BLaER1 treated with 17β-estradiol and CSF1 and Interleukin-3, amounts not matched to agents 10 nM and 100 nM (cell line): ENCODE data around the gene KAT6B.

Experiments used
- H3K27ac ChIP-seq, 11 experiments: shearing (Covaris generic); formaldehyde crosslinking; 2 replicates each; pipeline ENCODE4 v1.8.1; 2022
- H3K27me3 ChIP-seq, 11 experiments: shearing (Covaris generic); formaldehyde crosslinking; 2 replicates each; pipeline ENCODE4 v1.8.1; 2022
- H3K36me3 ChIP-seq, 11 experiments: shearing (Covaris generic); formaldehyde crosslinking; 2 replicates each; pipeline ENCODE4 v1.8.1; 2022
- H3K4me1 ChIP-seq, 10 experiments: shearing (Covaris generic); formaldehyde crosslinking; 2 replicates each; pipeline ENCODE4 v1.8.1; 2022
- H3K4me2 ChIP-seq, 11 experiments: shearing (Covaris generic); formaldehyde crosslinking; 2 replicates each; pipeline ENCODE4 v1.8.1; 2022
- H3K4me3 ChIP-seq, 10 experiments: shearing (Covaris generic); formaldehyde crosslinking; 2 replicates each; pipeline ENCODE4 v1.8.1; 2022
- H3K9ac ChIP-seq, 11 experiments: shearing (Covaris generic); formaldehyde crosslinking; 2 replicates each; pipeline ENCODE4 v1.8.1; 2022
- H3K9me3 ChIP-seq, 11 experiments: shearing (Covaris generic); formaldehyde crosslinking; replicated peaks in 1 of 11; 2 replicates each; pipeline ENCODE4 v1.8.1; 2022
- H4K20me1 ChIP-seq, 11 experiments: shearing (Covaris generic); formaldehyde crosslinking; 2 replicates each; pipeline ENCODE4 v1.8.1; 2022
- Cebpa-rat ChIP-seq, 11 experiments: shearing (Covaris generic); IDR thresholded peaks; 2 replicates each; pipeline ENCODE4 v1.8.1; 2022

Gene KAT6B

GRCh38 chr10:74934100-74934812 is 107.9 kb downstream of the KAT6B start:
- peak overlapping the region in 1 of 11 experiments; percentile 7; a peak in 1 of 22 replicates for H3K9ac ChIP-seq
- H3K9me3 ChIP-seq, result peaks cover 0 to 3% (median 0%) of the 10 kb centered on the region in 11 experiments; a peak in 2 of 22 replicates
- no peaks in the 10 kb centered on the region for H3K27me3 ChIP-seq
- H3K4me2 ChIP-seq, result peak overlapping the region in 3 of 11 experiments; percentile 54 to 68 (median 65); a peak in 6 of 22 replicates
- H3K4me3 ChIP-seq, result no peak overlapping the region
- peaks cover 0 to 33% (median 4%) of the 10 kb centered on the region in 11 experiments; a peak in 9 of 22 replicates for H4K20me1 ChIP-seq
- no peak for TF ChIP-seq Cebpa-rat (IDR thresholded peaks at IDR 0.05)
- H3K27ac ChIP-seq, result no peak overlapping the region
- peaks cover 0 to 20% (median 0%) of the 10 kb centered on the region in 10 experiments; a peak in 9 of 20 replicates for H3K4me1 ChIP-seq
- H3K36me3 ChIP-seq, result peaks cover 0 to 8% (median 0%) of the 10 kb centered on the region in 11 experiments; a peak in 1 of 22 replicates

GRCh38 chr10:74936577-74937265 is 110.3 kb downstream of the KAT6B start:
- TF ChIP-seq Cebpa-rat (IDR thresholded peaks at IDR 0.05), result no peak
- H3K9me3 ChIP-seq, result peaks cover 0 to 7% (median 0%) of the 10 kb centered on the region in 11 experiments; a peak in 4 of 22 replicates
- H3K9ac ChIP-seq, result no peak overlapping the region
- H4K20me1 ChIP-seq, result peaks cover 0 to 24% (median 4%) of the 10 kb centered on the region in 11 experiments; a peak in 9 of 22 replicates
- peaks cover 0 to 20% (median 0%) of the 10 kb centered on the region in 10 experiments; a peak in 9 of 20 replicates for H3K4me1 ChIP-seq
- no peak overlapping the region for H3K4me2 ChIP-seq
- H3K36me3 ChIP-seq, result peaks cover 0 to 12% (median 0%) of the 10 kb centered on the region in 11 experiments; a peak in 3 of 22 replicates
- H3K27me3 ChIP-seq, result no peaks in the 10 kb centered on the region
- H3K4me3 ChIP-seq, result no peak overlapping the region
- H3K27ac ChIP-seq, result no peak overlapping the region

- H3K9ac ChIP-seq, result no peak overlapping the region
- peaks cover 0 to 8% (median 0%) of the 10 kb centered on the region in 11 experiments; a peak in 4 of 22 replicates for H3K36me3 ChIP-seq
- no peak overlapping the region for H3K4me3 ChIP-seq
- H3K9me3 ChIP-seq, result peaks cover 0 to 7% (median 0%) of the 10 kb centered on the region in 11 experiments; a peak in 4 of 22 replicates
- H3K27ac ChIP-seq, result no peak overlapping the region
- peaks cover 0 to 24% (median 4%) of the 10 kb centered on the region in 11 experiments; a peak in 9 of 22 replicates for H4K20me1 ChIP-seq
- no peak overlapping the region for H3K4me2 ChIP-seq
- TF ChIP-seq Cebpa-rat (IDR thresholded peaks at IDR 0.05), result no peak
- no peaks in the 10 kb centered on the region for H3K27me3 ChIP-seq
- peaks cover 0 to 20% (median 0%) of the 10 kb centered on the region in 10 experiments; a peak in 9 of 20 replicates for H3K4me1 ChIP-seq
Measured at GRCh38 chr10:74937266-74937856, 111.0 kb downstream of the KAT6B start.

GRCh38 chr10:74944205-74944604 is 117.8 kb downstream of the KAT6B start:
- Histone ChIP-seq H3K27me3 (no peaks in the 10 kb centered on the region), H3K9me3 (peaks cover 0 to 7% (median 0%) of the 10 kb centered on the region in 11 experiments; a peak in 4 of 22 replicates), H3K27ac (no peak overlapping the region), H3K4me3 (no peak overlapping the region), H3K36me3 (peaks cover 0 to 13% (median 4%) of the 10 kb centered on the region in 11 experiments; a peak in 8 of 22 replicates), H4K20me1 (peaks cover 0 to 22% (median 0%) of the 10 kb centered on the region in 11 experiments; a peak in 6 of 22 replicates), H3K4me2 (no peak overlapping the region), H3K4me1 (no peaks in the 10 kb centered on the region), H3K9ac (no peak overlapping the region)
- no peak for TF ChIP-seq Cebpa-rat (IDR thresholded peaks at IDR 0.05)

- Histone ChIP-seq H3K27ac (no peak overlapping the region), H4K20me1 (peaks cover 0 to 22% (median 0%) of the 10 kb centered on the region in 11 experiments; a peak in 6 of 22 replicates), H3K36me3 (peaks cover 0 to 20% (median 5%) of the 10 kb centered on the region in 11 experiments; a peak in 9 of 22 replicates), H3K4me3 (no peak overlapping the region), H3K27me3 (no peaks in the 10 kb centered on the region), H3K9ac (no peak overlapping the region), H3K4me1 (no peaks in the 10 kb centered on the region), H3K4me2 (no peak overlapping the region), H3K9me3 (peaks cover 0 to 4% (median 0%) of the 10 kb centered on the region in 11 experiments; a peak in 3 of 22 replicates)
- TF ChIP-seq Cebpa-rat (IDR thresholded peaks at IDR 0.05), result no peak
Measured at GRCh38 chr10:74947781-74948401, 121.5 kb downstream of the KAT6B start.

- peaks cover 0 to 17% (median 0%) of the 10 kb centered on the region in 11 experiments; a peak in 7 of 22 replicates for H3K36me3 ChIP-seq
- H3K4me2 ChIP-seq, result no peak overlapping the region
- no peak overlapping the region for H3K27ac ChIP-seq
- peaks cover 0 to 22% (median 0%) of the 10 kb centered on the region in 11 experiments; a peak in 6 of 22 replicates for H4K20me1 ChIP-seq
- H3K9me3 ChIP-seq, result no peaks in the 10 kb centered on the region; a peak in 3 of 22 replicates
- H3K27me3 ChIP-seq, result no peaks in the 10 kb centered on the region
- no peaks in the 10 kb centered on the region for H3K4me1 ChIP-seq
- TF ChIP-seq Cebpa-rat (IDR thresholded peaks at IDR 0.05), result no peak
- H3K4me3 ChIP-seq, result no peak overlapping the region
- no peak overlapping the region for H3K9ac ChIP-seq
Measured at GRCh38 chr10:74949034-74949832, 122.8 kb downstream of the KAT6B start.

- Histone ChIP-seq H3K4me2 (no peak overlapping the region), H4K20me1 (peaks cover 0 to 19% (median 0%) of the 10 kb centered on the region in 11 experiments; a peak in 6 of 22 replicates), H3K27ac (no peak overlapping the region), H3K4me3 (no peak overlapping the region), H3K36me3 (peaks cover 0 to 20% (median 0%) of the 10 kb centered on the region in 11 experiments; a peak in 6 of 22 replicates), H3K27me3 (no peaks in the 10 kb centered on the region), H3K4me1 (no peaks in the 10 kb centered on the region), H3K9me3 (no peaks in the 10 kb centered on the region; a peak in 2 of 22 replicates), H3K9ac (no peak overlapping the region)
- TF ChIP-seq Cebpa-rat (IDR thresholded peaks at IDR 0.05), result no peak
Measured at GRCh38 chr10:74949843-74950765, 123.7 kb downstream of the KAT6B start.
